H1 (cell line): ENCODE measurements around the gene STX4. TPM values are rescaled to one million over a fixed set of nuclear protein-coding genes. Genes with fewer than 3 reads are reported as not detected.

Experiments
- CTCF ChIA-PET: fragments of 300-600 bp; sonication (Branson Sonifier 250); formaldehyde crosslinking; loops from one replicate; lab custom pipeline; 2021; ENCODE audit not compliant: partially characterized antibody; lab: Charles Lee
- POLR2A ChIA-PET: fragments of 300-600 bp; sonication (Branson Sonifier 250); formaldehyde crosslinking; loops from one replicate; lab custom pipeline; 2021; ENCODE audit warnings: inconsistent platforms; ENCODE audit not compliant: partially characterized antibody; lab: Charles Lee
- DNase-seq, 2 experiments: peaks; one replicate each; pipeline versions ENCODE4 v3.0.0 to v3.0.0-alpha.2; 2010 to 2022; ENCODE audit warnings: low spot score in 2 of 2, low read depth in 1 of 2, mixed read lengths in 1 of 2
- FAIRE-seq: peaks from 2 replicates; lab custom pipeline; 2011; peaks lifted over from hg19 to GRCh38; lab: Jason Lieb, UNC
- H2AFZ ChIP-seq: 2 replicates; pipeline ENCODE4 v1.8.1; 2012; ENCODE audit warnings: low read length, inconsistent platforms
- H2AK5ac ChIP-seq: 2 replicates; pipeline ENCODE4 v1.6.1; 2013; ENCODE audit warnings: low read depth, low read length
- H2BK120ac ChIP-seq: replicated peaks from 2 replicates; pipeline ENCODE3; 2013; ENCODE audit warnings: low read depth, low read length, inconsistent platforms
- H2BK12ac ChIP-seq: 2 replicates; pipeline ENCODE4 v1.6.1; 2013; ENCODE audit warnings: low read depth, low read length
- H2BK15ac ChIP-seq: 2 replicates; pipeline ENCODE4 v1.6.1; 2013; ENCODE audit warnings: low read length
- H2BK20ac ChIP-seq: 2 replicates; pipeline ENCODE4 v1.6.1; 2013; ENCODE audit warnings: low read length
- H2BK5ac ChIP-seq: 2 replicates; pipeline ENCODE4 v1.6.1; 2013; ENCODE audit warnings: low read depth, low read length
- H3K14ac ChIP-seq: 2 replicates; pipeline ENCODE4 v1.6.1; 2013; ENCODE audit warnings: inconsistent platforms; ENCODE audit not compliant: insufficient read length
- H3K18ac ChIP-seq: 2 replicates; pipeline ENCODE4 v1.6.1; 2013; ENCODE audit warnings: low read length; ENCODE audit errors: extremely low read depth
- H3K23ac ChIP-seq: 2 replicates; pipeline ENCODE4 v1.6.1; 2013; ENCODE audit warnings: inconsistent platforms; ENCODE audit not compliant: insufficient read length
- H3K23me2 ChIP-seq: 2 replicates; pipeline ENCODE4 v1.6.1; 2013; ENCODE audit warnings: low read depth, low read length
- H3K27ac ChIP-seq: 2 replicates; pipeline ENCODE4 v1.6.1; 2011; ENCODE audit warnings: low read depth, low read length, inconsistent platforms
- H3K27me3 ChIP-seq, 4 experiments: replicated peaks in 1 of 4; 1 replicate in 1 of 4; 2 replicates in 3 of 4; pipeline versions ENCODE4 v1.6.1 to v1.8.1; 2011 to 2013; ENCODE audit warnings: low read length in 3 of 4, mild to moderate bottlenecking in 3 of 4, inconsistent platforms in 2 of 4, mixed read lengths in 2 of 4, moderate library complexity in 1 of 4; ENCODE audit not compliant: control insufficient read depth in 3 of 4, insufficient read depth in 3 of 4; ENCODE audit errors: extremely low read depth in 1 of 4
- H3K36me3 ChIP-seq, 4 experiments: 2 replicates each; pipeline versions ENCODE4 v1.6.1 to v1.8.1; 2011 to 2013; ENCODE audit warnings: mild to moderate bottlenecking in 4 of 4, low read length in 3 of 4, moderate library complexity in 2 of 4, control low read depth in 1 of 4, inconsistent platforms in 1 of 4; ENCODE audit not compliant: insufficient read depth in 4 of 4, control insufficient read depth in 2 of 4
- H3K4ac ChIP-seq: replicated peaks from 2 replicates; pipeline ENCODE3; 2013; ENCODE audit warnings: low read length, low read depth, mixed read lengths, inconsistent platforms; ENCODE audit not compliant: insufficient read length
- H3K4me1 ChIP-seq, 4 experiments: replicated peaks in 1 of 4; 1 replicate in 1 of 4; 2 replicates in 3 of 4; pipeline versions ENCODE4 v1.6.1 to v1.8.1; 2011 to 2013; ENCODE audit warnings: low read length in 3 of 4, inconsistent platforms in 2 of 4, mixed read lengths in 1 of 4; ENCODE audit not compliant: insufficient read depth in 4 of 4, control insufficient read depth in 3 of 4
- H3K4me2 ChIP-seq, 2 experiments: 2 replicates each; pipeline versions ENCODE4 v1.6.1 to v1.8.1; 2011 to 2013; ENCODE audit warnings: low read depth in 2 of 2, low read length in 2 of 2, control low read depth in 1 of 2, inconsistent platforms in 1 of 2, mild to moderate bottlenecking in 1 of 2; ENCODE audit not compliant: insufficient read depth in 1 of 2
- H3K4me3 ChIP-seq, 4 experiments: fragments of 200-600, 300-600 bp in 1 of 4; sonication (generic), shearing (Covaris generic), sonication (Bioruptor Twin) in 1 of 4; 2 replicates each; pipeline versions ENCODE4 v1.5.1 to v1.8.1; 2011 to 2016; ENCODE audit warnings: low read length in 4 of 4, low read depth in 3 of 4, control low read depth in 2 of 4, inconsistent platforms in 2 of 4, mild to moderate bottlenecking in 2 of 4, mixed read lengths in 1 of 4, moderate library complexity in 1 of 4; ENCODE audit not compliant: insufficient read depth in 2 of 4; ENCODE audit errors: extremely low read depth in 1 of 4
- H3K56ac ChIP-seq: replicated peaks from 2 replicates; pipeline ENCODE3; 2013; ENCODE audit warnings: low read depth, mild to moderate bottlenecking, mixed read lengths, low read length, inconsistent platforms; ENCODE audit not compliant: insufficient read length
- H3K79me1 ChIP-seq: 2 replicates; pipeline ENCODE4 v1.6.1; 2013; ENCODE audit warnings: low read depth, low read length, control low read depth
- H3K79me2 ChIP-seq, 2 experiments: 2 replicates each; pipeline versions ENCODE4 v1.6.1 to v1.8.1; 2012 to 2013; ENCODE audit warnings: low read length in 2 of 2, mild to moderate bottlenecking in 2 of 2, inconsistent platforms in 1 of 2; ENCODE audit not compliant: insufficient read depth in 2 of 2, control insufficient read depth in 1 of 2
- H3K9ac ChIP-seq, 4 experiments: replicated peaks in 1 of 4; 1 replicate in 1 of 4; 2 replicates in 3 of 4; pipeline versions ENCODE4 v1.6.1 to v1.8.1; 2011 to 2013; ENCODE audit warnings: low read depth in 3 of 4, low read length in 3 of 4, control low read depth in 2 of 4, mild to moderate bottlenecking in 2 of 4, moderate library complexity in 2 of 4, inconsistent platforms in 1 of 4; ENCODE audit errors: extremely low read depth in 1 of 4
- H3K9me3 ChIP-seq, 2 experiments: 2 replicates each; pipeline versions ENCODE4 v1.6.1 to v1.8.1; 2012 to 2013; ENCODE audit warnings: mild to moderate bottlenecking in 2 of 2, moderate library complexity in 2 of 2, control low read depth in 1 of 2, inconsistent platforms in 1 of 2, low read depth in 1 of 2, low read length in 1 of 2, mixed read lengths in 1 of 2; ENCODE audit not compliant: insufficient read depth in 2 of 2
- H4K20me1 ChIP-seq, 2 experiments: replicated peaks in 1 of 2; 2 replicates each; pipeline versions ENCODE3 to v1.8.1; 2011 to 2013; ENCODE audit warnings: inconsistent platforms in 2 of 2, low read length in 2 of 2, mild to moderate bottlenecking in 1 of 2; ENCODE audit not compliant: insufficient read depth in 2 of 2, control insufficient read depth in 1 of 2
- H4K5ac ChIP-seq: 2 replicates; pipeline ENCODE4 v1.6.1; 2013; ENCODE audit warnings: low read length, low read depth, mixed read lengths, inconsistent platforms; ENCODE audit not compliant: insufficient read length
- H4K8ac ChIP-seq: 2 replicates; pipeline ENCODE4 v1.8.0; 2013; ENCODE audit warnings: mild to moderate bottlenecking, moderate library complexity, low read length, inconsistent platforms; ENCODE audit not compliant: insufficient read depth; ENCODE audit errors: extremely low read depth
- H4K91ac ChIP-seq: replicated peaks from 2 replicates; pipeline ENCODE3; 2013; ENCODE audit warnings: low read length, mixed read lengths, inconsistent platforms; ENCODE audit not compliant: insufficient read length
- BRCA1 ChIP-seq: IDR thresholded peaks from 2 replicates; pipeline ENCODE4 v1.6.1; 2012; ENCODE audit warnings: low read depth, low read length, improper control_type of control experiment
- CEBPB ChIP-seq: IDR thresholded peaks from 2 replicates; pipeline ENCODE4 v1.6.1; 2012; ENCODE audit warnings: low read depth, low read length
- JUND ChIP-seq: IDR thresholded peaks from 2 replicates; pipeline ENCODE4 v1.6.1; 2011; ENCODE audit warnings: mild to moderate bottlenecking, improper control_type of control experiment, low read length
- KDM4A ChIP-seq: IDR thresholded peaks from one replicate; pipeline ENCODE4 v1.7.1; 2012; ENCODE audit warnings: low read depth, mild to moderate bottlenecking, moderate library complexity, low read length, inconsistent platforms; ENCODE audit not compliant: severe bottlenecking
- KDM5A ChIP-seq: fragments of 200-600 bp; IDR thresholded peaks from 2 replicates; pipeline ENCODE4 v1.7.1; 2012; ENCODE audit warnings: mild to moderate bottlenecking, low read length, inconsistent platforms, mixed read lengths
- SIRT6 ChIP-seq: IDR thresholded peaks from one replicate; pipeline ENCODE4 v1.7.1; 2012; ENCODE audit warnings: low read length, inconsistent platforms
- SIX5 ChIP-seq: IDR thresholded peaks from 2 replicates; pipeline ENCODE4 v1.6.1; 2011; ENCODE audit warnings: mild to moderate bottlenecking, low read depth, low read length
- SP1 ChIP-seq: IDR thresholded peaks from 2 replicates; pipeline ENCODE4 v1.6.1; 2011; ENCODE audit warnings: low read depth, low read length
- SP2 ChIP-seq: IDR thresholded peaks from 2 replicates; pipeline ENCODE4 v1.6.1; 2012; ENCODE audit warnings: mild to moderate bottlenecking, low read length, inconsistent platforms
- SP4 ChIP-seq: IDR thresholded peaks from 2 replicates; pipeline ENCODE4 v1.6.1; 2012; ENCODE audit warnings: low read length, inconsistent platforms
- SRF ChIP-seq: IDR thresholded peaks from 2 replicates; pipeline ENCODE4 v1.6.1; 2011; ENCODE audit warnings: mild to moderate bottlenecking, low read depth, low read length, moderate library complexity
- ZNF274 ChIP-seq: IDR thresholded peaks from 2 replicates; pipeline ENCODE4 v1.7.0; 2012; ENCODE audit warnings: low read length, borderline replicate concordance; ENCODE audit errors: extremely low read depth
- WGBS, 2 experiments: shearing (Covaris generic) in 1 of 2; methylation state at CpG; one replicate each; pipeline versions ENCODE4 v1.1.6 to v1.1.7; 2013 to 2015; ENCODE audit warnings: low lambda C conversion rate in 2 of 2, mixed read lengths in 2 of 2, inconsistent platforms in 1 of 2, low coverage in 1 of 2, missing lambda C conversion rate in 1 of 2; ENCODE audit not compliant: insufficient replicate concordance in 2 of 2, insufficient coverage in 1 of 2, insufficient read length in 1 of 2; ENCODE audit errors: extremely low coverage in 1 of 2, missing lambda C conversion rate in 1 of 2; 5-methylcytosine and 5-hydroxymethylcytosine counted together
- polyA plus RNA-seq, 7 experiments: library from polyadenylated mRNA; depleted of rRNA in 3 of 7; stranded (reverse) in 5 of 7; unstranded in 2 of 7; fragments of >200 nt in 5 of 7; fragments of 200-250 nt in 2 of 7; gene quantifications; 1 replicate in 5 of 7; 2 replicates in 1 of 7; 4 replicates in 1 of 7; pipeline versions ENCODE4 v1.2.1 to v1.2.3, GENCODE V29; 2011 to 2013; ENCODE audit warnings: missing spikeins in 2 of 7, mixed read lengths in 2 of 7
- total RNA-seq: library from RNA; stranded (reverse); fragmentation: NEBNext Ultra II Directional; extraction: Animal tissue kit (Norgen Biotek cat#: 25700); gene quantifications from 2 replicates; pipeline ENCODE4 v1.2.1, GENCODE V29; 2021
- TF ChIP-seq, protein P1 (sequence below): IDR thresholded peaks from 2 replicates; pipeline ENCODE4 v1.6.1; 2012; ENCODE audit warnings: inconsistent platforms

Gene STX4
- total and polyA plus RNA-seq, 2 of the 8 experiments (the other 6 are each of a cell fraction or from before 2014, with no cell fraction given), result 25.8 to 32.3 TPM

DNA sequence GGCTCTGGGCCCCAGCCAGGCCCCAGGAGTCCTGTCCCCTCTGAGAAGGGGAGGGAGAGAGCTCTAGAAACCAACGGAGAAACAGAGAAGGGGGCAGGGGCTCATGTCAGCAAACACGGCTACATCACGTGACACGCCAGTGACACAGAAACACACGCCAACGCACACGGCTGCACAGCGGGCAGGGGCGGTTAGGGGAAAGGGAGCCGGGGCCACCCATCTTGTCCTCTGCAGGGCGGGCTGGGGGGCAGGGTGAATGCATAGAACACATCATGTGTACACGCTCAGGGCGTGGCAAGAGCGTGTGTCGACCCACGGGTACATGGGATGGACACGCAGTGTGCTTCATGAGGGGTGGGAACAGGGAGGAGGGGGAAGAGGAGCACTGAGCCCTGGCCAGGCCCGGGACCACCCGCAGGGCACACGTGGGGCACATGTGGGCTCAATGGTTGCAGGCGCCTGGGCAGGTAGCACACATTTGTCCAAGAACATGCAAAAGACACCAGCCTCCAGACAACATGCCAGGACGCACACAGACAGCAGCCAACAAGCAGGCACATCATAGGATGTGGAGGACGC is 43.8 kb upstream of the STX4 start:
- Histone ChIP-seq H3K23ac (no peak overlapping the region), H3K14ac (no peak overlapping the region), H3K9me3 (no peaks in the 10 kb centered on the region), H4K91ac (no peak overlapping the region), H3K23me2 (peaks cover 3% of the 10 kb centered on the region; the same call in 1 of the 2 replicates), H3K4me2 (no peak overlapping the region), H4K5ac (no peak overlapping the region), H4K8ac (no peak overlapping the region; the same call in 1 of the 2 replicates), H2BK120ac (no peak overlapping the region), H2BK20ac (no peak overlapping the region), H3K4ac (no peak overlapping the region), H3K4me1 (peaks cover 0 to 5% (median 2%) of the 10 kb centered on the region in 4 experiments; a peak in 4 of 7 replicates), H3K79me2 (no peaks in the 10 kb centered on the region), H2BK15ac (no peak overlapping the region), H4K20me1 (peaks cover 0 to 6% of the 10 kb centered on the region in 2 experiments), H3K27ac (no peak overlapping the region), H2BK5ac (no peak overlapping the region), H3K18ac (no peak overlapping the region), H2AFZ (no peak overlapping the region), H2AK5ac (no peak overlapping the region), H3K9ac (no peak overlapping the region), H3K79me1 (no peaks in the 10 kb centered on the region), H3K27me3 (no peaks in the 10 kb centered on the region; a peak in 1 of 7 replicates), H3K56ac (no peak overlapping the region), H3K4me3 (no peak overlapping the region), H3K36me3 (no peaks in the 10 kb centered on the region), H2BK12ac (no peak overlapping the region)
- FAIRE-seq, result no peak
- ChIA-PET POLR2A (interaction anchor here (0.7 kb wide), 1 partner anchor 23 kb away, joined by 3 read pairs; no protein-coding TSS in a partner anchor), CTCF (interaction anchor here (1.5 kb wide), 1 partner anchor 53 kb away, joined by 4 read pairs; no protein-coding TSS in a partner anchor)
- no peak for TF ChIP-seq SIRT6
- no peak for TF ChIP-seq ZNF274
- TF ChIP-seq JUND, result no peak
- TF ChIP-seq KDM5A, result no peak
- TF ChIP-seq KDM4A, result no peak
- TF ChIP-seq SP1, result no peak
- TF ChIP-seq BRCA1, result no peak
- TF ChIP-seq CEBPB, result no peak
- TF ChIP-seq SRF, result no peak
- no peak for TF ChIP-seq SP4
- TF ChIP-seq SP2, result no peak
- TF ChIP-seq, protein P1, sequence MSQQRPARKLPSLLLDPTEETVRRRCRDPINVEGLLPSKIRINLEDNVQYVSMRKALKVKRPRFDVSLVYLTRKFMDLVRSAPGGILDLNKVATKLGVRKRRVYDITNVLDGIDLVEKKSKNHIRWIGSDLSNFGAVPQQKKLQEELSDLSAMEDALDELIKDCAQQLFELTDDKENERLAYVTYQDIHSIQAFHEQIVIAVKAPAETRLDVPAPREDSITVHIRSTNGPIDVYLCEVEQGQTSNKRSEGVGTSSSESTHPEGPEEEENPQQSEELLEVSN, result no peak
- TF ChIP-seq SIX5, result no peak
- WGBS, 2 experiments, result 88% methylated on average over 20 of the region's 23 CpGs; no CpG with 5 or more reads in 1 of the 2 experiments
- DNase-seq, result no peak
